SU-DHL-6 (cell line): Measurements from ENCODE around the gene LPAR1.

Source experiments
- EZH2phosphoT487 ChIP-seq: fragments of 200-600 bp; sonication (generic), shearing (Covaris generic); conservative IDR thresholded peaks from 2 replicates; pipeline ENCODE4 v1.6.1; 2018; ENCODE audit warnings: mild to moderate bottlenecking, antibody characterized with exemption, low read length, moderate library complexity, mixed read lengths
- TF ChIP-seq, protein P1 (sequence below): fragments of 200-600 bp; sonication (generic); IDR thresholded peaks from one replicate; pipeline ENCODE4 v1.5.1; 2017; ENCODE audit warnings: antibody characterized with exemption, mild to moderate bottlenecking, low read length, moderate library complexity; ENCODE audit not compliant: insufficient read depth, poor library complexity, severe bottlenecking

DNA sequence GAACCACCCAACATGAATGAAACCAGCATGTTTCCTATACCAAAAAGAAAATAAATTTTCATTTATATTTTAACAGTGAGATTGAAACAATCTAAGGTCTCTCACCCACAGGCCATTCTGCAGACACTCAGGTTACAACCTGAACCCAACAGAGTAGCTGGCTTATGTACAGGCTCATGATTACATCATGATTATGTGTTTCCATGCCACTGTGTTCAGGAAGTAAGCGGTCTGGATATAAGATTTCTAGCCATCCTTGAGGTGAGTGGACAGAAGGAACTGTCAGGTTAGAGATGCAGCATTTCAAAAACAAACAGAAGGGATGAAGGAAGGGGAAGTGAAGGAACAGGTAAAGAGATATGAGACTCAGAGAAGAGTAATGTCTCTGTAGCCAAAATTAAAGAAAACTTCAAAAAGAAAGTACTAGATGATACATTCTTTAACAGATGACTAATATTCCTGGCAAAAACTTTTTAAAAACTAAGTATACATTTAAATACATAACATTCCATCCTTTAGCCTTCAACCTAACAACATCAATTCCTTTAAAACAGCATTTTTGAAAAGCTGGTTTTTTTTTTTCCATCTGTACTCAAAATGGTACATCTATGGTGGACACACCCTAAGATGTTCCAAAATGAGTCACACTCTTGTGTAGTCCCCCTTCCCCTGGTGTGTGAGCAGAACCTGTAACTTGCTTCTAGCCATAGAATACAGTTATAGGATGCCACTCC, 119.8 kb downstream of the LPAR1 start:
- TF ChIP-seq, protein P1, sequence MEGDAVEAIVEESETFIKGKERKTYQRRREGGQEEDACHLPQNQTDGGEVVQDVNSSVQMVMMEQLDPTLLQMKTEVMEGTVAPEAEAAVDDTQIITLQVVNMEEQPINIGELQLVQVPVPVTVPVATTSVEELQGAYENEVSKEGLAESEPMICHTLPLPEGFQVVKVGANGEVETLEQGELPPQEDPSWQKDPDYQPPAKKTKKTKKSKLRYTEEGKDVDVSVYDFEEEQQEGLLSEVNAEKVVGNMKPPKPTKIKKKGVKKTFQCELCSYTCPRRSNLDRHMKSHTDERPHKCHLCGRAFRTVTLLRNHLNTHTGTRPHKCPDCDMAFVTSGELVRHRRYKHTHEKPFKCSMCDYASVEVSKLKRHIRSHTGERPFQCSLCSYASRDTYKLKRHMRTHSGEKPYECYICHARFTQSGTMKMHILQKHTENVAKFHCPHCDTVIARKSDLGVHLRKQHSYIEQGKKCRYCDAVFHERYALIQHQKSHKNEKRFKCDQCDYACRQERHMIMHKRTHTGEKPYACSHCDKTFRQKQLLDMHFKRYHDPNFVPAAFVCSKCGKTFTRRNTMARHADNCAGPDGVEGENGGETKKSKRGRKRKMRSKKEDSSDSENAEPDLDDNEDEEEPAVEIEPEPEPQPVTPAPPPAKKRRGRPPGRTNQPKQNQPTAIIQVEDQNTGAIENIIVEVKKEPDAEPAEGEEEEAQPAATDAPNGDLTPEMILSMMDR, result no peak
- TF ChIP-seq EZH2phosphoT487, result no peak
